Fibroblast of lung (primary cell): ENCODE measurements around the gene CCL25.

Experiments
- EZH2 ChIP-seq: IDR thresholded peaks from 2 replicates; pipeline ENCODE4 v1.5.1; 2012; ENCODE audit warnings: low read length, control low read depth, mild to moderate bottlenecking; ENCODE audit errors: missing control alignments
- TF ChIP-seq, protein P1 (sequence below), 2 donors: IDR thresholded peaks in 1 of 2; conservative IDR thresholded peaks in 1 of 2; 1 replicate in 1 of 2; 2 replicates in 1 of 2; pipeline ENCODE4 v1.5.1; 2011 to 2012; ENCODE audit warnings: low read length in 2 of 2, control low read depth in 1 of 2, inconsistent platforms in 1 of 2, low read depth in 1 of 2, mild to moderate bottlenecking in 1 of 2

DNA sequence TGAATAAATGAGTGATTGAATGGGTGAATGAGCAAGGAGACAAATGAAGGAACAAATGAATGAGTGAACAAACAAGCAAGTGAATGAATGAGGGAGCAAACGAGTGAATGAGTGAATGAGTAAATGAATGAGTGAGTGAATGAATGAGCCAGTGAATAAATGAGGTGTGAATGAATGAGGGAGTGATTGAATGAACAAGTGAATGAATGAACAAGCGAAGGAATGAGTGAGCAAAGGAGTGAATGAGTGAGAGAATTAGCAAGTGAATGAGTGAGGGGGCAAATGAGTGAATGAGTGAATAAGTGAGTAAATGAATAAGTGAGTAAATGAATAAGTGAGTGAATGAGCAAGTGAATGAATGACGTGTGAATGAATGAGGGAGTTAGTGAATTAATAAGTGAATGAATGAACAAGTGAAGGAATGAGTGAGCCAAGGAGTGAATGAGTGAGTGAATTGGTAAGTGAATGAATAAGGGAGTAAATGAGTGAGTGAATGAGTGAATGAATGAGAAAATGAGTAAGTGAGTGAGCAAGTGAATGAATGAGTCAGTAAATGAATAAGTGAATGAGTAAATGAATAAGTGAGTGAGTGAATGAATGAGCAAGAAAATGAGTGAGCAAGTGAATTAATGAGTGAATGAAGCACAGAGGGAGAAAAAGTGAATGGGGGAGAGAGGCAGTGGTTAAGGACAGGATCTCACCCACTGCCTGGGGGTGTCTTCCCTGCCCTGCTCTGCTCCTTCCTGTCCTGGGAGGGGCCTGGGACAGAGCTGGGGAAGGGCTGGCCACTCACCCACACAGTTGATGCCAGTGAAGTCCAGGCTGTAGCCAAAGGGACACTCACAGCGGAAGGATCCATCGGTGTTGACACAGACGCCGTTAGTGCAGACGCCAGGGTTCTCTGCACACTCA, 36.4 kb downstream of the CCL25 start:
- TF ChIP-seq, protein P1, sequence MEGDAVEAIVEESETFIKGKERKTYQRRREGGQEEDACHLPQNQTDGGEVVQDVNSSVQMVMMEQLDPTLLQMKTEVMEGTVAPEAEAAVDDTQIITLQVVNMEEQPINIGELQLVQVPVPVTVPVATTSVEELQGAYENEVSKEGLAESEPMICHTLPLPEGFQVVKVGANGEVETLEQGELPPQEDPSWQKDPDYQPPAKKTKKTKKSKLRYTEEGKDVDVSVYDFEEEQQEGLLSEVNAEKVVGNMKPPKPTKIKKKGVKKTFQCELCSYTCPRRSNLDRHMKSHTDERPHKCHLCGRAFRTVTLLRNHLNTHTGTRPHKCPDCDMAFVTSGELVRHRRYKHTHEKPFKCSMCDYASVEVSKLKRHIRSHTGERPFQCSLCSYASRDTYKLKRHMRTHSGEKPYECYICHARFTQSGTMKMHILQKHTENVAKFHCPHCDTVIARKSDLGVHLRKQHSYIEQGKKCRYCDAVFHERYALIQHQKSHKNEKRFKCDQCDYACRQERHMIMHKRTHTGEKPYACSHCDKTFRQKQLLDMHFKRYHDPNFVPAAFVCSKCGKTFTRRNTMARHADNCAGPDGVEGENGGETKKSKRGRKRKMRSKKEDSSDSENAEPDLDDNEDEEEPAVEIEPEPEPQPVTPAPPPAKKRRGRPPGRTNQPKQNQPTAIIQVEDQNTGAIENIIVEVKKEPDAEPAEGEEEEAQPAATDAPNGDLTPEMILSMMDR (conservative IDR thresholded peaks at IDR 0.05 in 1 of 2, IDR thresholded peaks at IDR 0.05 in 1 of 2; ENCODE audit: low read depth in 1 of 2, low read length in 2 of 2), result no peak
- no peak for TF ChIP-seq EZH2
